ENCODE data around the gene ITGA1. TPM values are rescaled to one million over a fixed set of nuclear protein-coding genes. Genes with fewer than 3 reads are reported as not detected.

The ITGA1 gene
- total RNA-seq, 1 donor from 2014 or later: 42.7 TPM

- Histone ChIP-seq H3K27ac (no peak overlapping the region), H3K27me3 (no peaks in the 10 kb centered on the region), H3K9me3 (no peaks in the 10 kb centered on the region), H3K4me1 (no peaks in the 10 kb centered on the region), H3K36me3 (no peaks in the 10 kb centered on the region), H3K4me3 (no peak overlapping the region)
- TF ChIP-seq CTCF (IDR thresholded peaks at IDR 0.05): no peak
- no peak for TF ChIP-seq POLR2AphosphoS5 (IDR thresholded peaks at IDR 0.05; ENCODE audit: insufficient read depth in 1 of 2, low read depth in 1 of 2)
- no peak for TF ChIP-seq POLR2A (IDR thresholded peaks at IDR 0.05)
- intact Hi-C loops (cut with DNase I): no loop called here
- no peak for DNase-seq (ENCODE audit: extremely low spot score in 2 of 2)
Measured at GRCh38 chr5:52895572-52896413, 108.1 kb downstream of the ITGA1 start.

GRCh38 chr5:52896534-52897237, 109.0 kb downstream of the ITGA1 start:
- Histone ChIP-seq H3K4me1 (no peaks in the 10 kb centered on the region), H3K27me3 (no peaks in the 10 kb centered on the region), H3K4me3 (no peak overlapping the region), H3K27ac (no peak overlapping the region), H3K36me3 (no peaks in the 10 kb centered on the region), H3K9me3 (no peaks in the 10 kb centered on the region)
- TF ChIP-seq POLR2A (IDR thresholded peaks at IDR 0.05): no peak
- no peak for TF ChIP-seq CTCF (IDR thresholded peaks at IDR 0.05)
- no peak for TF ChIP-seq POLR2AphosphoS5 (IDR thresholded peaks at IDR 0.05; ENCODE audit: insufficient read depth in 1 of 2, low read depth in 1 of 2)
- DNase-seq (ENCODE audit: extremely low spot score in 2 of 2): no peak
- intact Hi-C loops (cut with DNase I): no loop called here

- no peaks in the 10 kb centered on the region for H3K36me3 ChIP-seq
- no peak for DNase-seq (ENCODE audit: extremely low spot score in 2 of 2)
- H3K4me1 ChIP-seq: no peaks in the 10 kb centered on the region
- intact Hi-C loops (cut with DNase I): no loop called here
- TF ChIP-seq POLR2A (IDR thresholded peaks at IDR 0.05) (no peak), POLR2AphosphoS5 (IDR thresholded peaks at IDR 0.05; ENCODE audit: insufficient read depth in 1 of 2, low read depth in 1 of 2) (no peak), CTCF (IDR thresholded peaks at IDR 0.05) (no peak)
- no peaks in the 10 kb centered on the region for H3K27me3 ChIP-seq
- no peak overlapping the region for H3K27ac ChIP-seq
- no peaks in the 10 kb centered on the region for H3K9me3 ChIP-seq
- H3K4me3 ChIP-seq: no peak overlapping the region
Measured at GRCh38 chr5:52897238-52897614, 109.5 kb downstream of the ITGA1 start.

GRCh38 chr5:52898961-52899680, 111.4 kb downstream of the ITGA1 start:
- Histone ChIP-seq H3K27ac (no peak overlapping the region), H3K27me3 (no peaks in the 10 kb centered on the region), H3K36me3 (no peaks in the 10 kb centered on the region), H3K4me1 (no peaks in the 10 kb centered on the region), H3K4me3 (no peak overlapping the region), H3K9me3 (no peaks in the 10 kb centered on the region)
- TF ChIP-seq POLR2AphosphoS5 (IDR thresholded peaks at IDR 0.05; ENCODE audit: insufficient read depth in 1 of 2, low read depth in 1 of 2) (no peak), POLR2A (IDR thresholded peaks at IDR 0.05) (no peak), CTCF (IDR thresholded peaks at IDR 0.05) (no peak)
- intact Hi-C loops (cut with DNase I): no loop called here
- no peak for DNase-seq (ENCODE audit: extremely low spot score in 2 of 2)

All from vagina (tissue), 2 donors.